KOPT-K1 (cell line): ENCODE data around the gene MICAL3.

Source experiments
- H3K27ac ChIP-seq: fragments of 200-600 bp; sonication (generic); 2 replicates; pipeline ENCODE4 v1.5.1; 2016; ENCODE audit warnings: antibody characterized with exemption, mild to moderate bottlenecking, low read depth, low read length; ENCODE audit not compliant: poor library complexity, severe bottlenecking
- H3K36me3 ChIP-seq: fragments of 200-600 bp; sonication (generic); 2 replicates; pipeline ENCODE4 v1.5.1; 2017; ENCODE audit warnings: antibody characterized with exemption, mild to moderate bottlenecking, low read length, moderate library complexity; ENCODE audit not compliant: insufficient read depth
- H3K9me3 ChIP-seq: fragments of 200-600 bp; sonication (generic); 2 replicates; pipeline ENCODE4 v1.5.1; 2017; ENCODE audit warnings: antibody characterized with exemption, low read length, mild to moderate bottlenecking; ENCODE audit not compliant: insufficient read depth, poor library complexity, severe bottlenecking

The MICAL3 gene

DNA sequence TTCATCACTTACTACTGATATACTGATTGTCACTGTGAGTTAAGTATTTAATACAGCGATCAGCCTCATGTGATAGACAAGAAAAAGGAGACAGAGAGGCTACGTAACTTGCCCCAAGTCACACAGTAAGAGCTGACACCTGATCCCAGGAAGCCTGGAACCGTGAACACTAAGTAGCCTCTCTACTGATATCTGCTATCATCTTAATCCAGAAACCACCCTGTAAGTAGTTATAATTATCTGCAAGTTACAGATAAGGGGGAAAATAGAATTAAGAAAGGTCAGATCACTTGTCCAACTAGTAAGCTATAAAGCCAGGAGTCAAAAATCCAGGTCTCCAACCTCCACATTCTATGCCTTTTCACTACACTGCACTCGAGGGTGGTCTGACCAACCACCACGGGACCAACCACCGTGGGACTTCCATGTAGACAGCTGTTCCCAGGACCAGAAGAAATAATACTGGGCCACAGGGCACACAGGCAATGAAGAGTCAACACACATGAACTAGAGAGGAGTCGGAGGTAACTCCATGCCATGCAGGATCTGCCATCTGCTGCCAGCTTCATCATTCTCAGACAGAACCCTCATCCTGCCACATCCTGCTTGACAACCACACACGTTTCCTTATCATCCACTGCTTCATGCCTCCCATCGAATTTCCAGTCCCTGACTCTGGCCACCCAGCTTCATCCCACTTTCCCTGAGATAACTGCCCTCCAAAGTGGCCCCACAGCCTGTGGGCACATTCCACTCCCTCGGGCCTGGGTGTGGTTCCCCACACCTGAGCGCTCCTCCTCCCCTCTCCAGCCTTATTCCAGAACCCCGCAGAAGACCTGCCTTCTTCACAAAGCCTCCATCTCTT lies 58.6 kb downstream of the MICAL3 start:
- no peaks in the 10 kb centered on the region for H3K36me3 ChIP-seq
- H3K27ac ChIP-seq: no peak overlapping the region
- no peaks in the 10 kb centered on the region for H3K9me3 ChIP-seq

DNA sequence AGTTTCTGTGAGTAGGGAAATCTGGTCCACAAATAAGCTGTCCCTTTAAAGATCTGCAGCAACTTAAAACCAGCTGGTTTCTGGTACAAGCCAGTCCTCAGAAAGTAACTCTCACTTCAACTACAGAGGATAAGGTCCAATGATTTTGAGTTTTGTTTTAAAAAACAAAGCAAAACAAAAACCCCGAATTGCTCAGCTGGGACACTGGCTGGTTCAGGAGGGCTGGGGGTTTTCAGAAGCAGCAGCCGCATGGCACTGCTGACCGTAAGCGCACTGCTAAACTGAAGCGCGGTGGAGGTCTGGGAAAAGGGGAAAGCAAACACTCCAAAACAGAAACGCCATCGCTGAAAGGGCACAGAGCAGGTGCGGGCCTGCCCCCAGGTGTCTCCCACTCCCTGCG lies 59.7 kb downstream of the MICAL3 start:
- Histone ChIP-seq H3K27ac (no peak overlapping the region), H3K36me3 (no peaks in the 10 kb centered on the region), H3K9me3 (no peaks in the 10 kb centered on the region)

DNA sequence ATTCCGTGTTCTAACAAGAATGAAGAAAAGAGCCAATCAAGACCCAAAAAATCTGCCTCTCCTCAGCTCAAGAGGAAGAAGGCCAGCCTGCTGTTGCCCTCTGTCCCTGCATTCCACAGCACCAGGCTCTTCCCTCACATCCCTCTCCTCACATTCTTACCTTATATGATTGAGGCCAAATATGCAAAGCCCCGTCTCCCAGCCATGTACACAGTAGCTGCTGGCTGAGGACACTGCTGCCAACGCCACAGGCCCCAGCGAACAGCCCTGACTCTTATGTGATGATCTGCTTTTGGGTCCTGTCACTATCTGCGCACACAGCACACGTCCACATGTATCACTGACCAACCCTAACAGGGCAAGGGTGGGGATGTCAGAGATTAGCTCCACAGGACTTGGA lies 60.2 kb downstream of the MICAL3 start:
- no peaks in the 10 kb centered on the region for H3K9me3 ChIP-seq
- no peaks in the 10 kb centered on the region for H3K36me3 ChIP-seq
- H3K27ac ChIP-seq: no peak overlapping the region

DNA sequence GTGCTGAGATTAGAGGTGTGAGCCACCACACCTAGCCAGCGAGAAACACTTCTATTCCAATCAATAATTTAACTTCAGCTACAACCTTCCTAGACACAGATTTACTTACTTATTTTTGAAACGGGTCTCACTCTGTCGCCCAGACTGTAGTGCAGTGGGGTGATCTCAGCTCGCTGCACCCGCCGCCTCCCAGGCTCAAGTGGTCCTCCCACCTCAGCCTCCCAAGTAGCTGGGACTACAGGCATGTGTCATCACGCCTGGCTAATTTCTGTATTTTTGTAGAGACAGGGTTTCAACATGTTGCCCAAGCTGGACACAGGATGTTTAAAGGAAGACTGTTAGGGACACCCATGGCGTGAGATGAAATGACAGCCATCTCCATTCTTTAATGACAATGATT lies 61.3 kb downstream of the MICAL3 start:
- no peaks in the 10 kb centered on the region for H3K9me3 ChIP-seq
- H3K27ac ChIP-seq: no peak overlapping the region
- H3K36me3 ChIP-seq: no peaks in the 10 kb centered on the region

DNA sequence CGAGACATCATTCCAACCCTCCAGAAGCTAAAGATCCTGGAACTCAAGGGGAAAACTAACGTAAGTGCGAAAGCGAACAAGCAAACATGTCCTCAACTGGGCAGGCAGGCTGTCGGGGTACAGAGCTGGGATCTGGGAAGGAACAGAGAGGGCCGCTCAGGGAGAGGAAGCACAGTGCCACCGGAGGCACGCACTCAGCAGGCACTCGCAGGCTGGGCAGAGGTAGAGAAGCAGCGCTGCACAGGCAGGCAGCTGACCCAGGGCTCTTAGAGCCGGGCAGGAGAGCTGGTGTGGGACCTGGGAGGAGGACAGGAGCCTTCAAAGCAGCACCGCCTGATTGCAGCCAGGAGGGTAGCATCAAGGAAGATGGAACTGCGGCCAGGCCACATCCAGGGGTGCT lies 62.2 kb downstream of the MICAL3 start:
- Histone ChIP-seq H3K36me3 (no peaks in the 10 kb centered on the region), H3K27ac (no peak overlapping the region), H3K9me3 (no peaks in the 10 kb centered on the region)

DNA sequence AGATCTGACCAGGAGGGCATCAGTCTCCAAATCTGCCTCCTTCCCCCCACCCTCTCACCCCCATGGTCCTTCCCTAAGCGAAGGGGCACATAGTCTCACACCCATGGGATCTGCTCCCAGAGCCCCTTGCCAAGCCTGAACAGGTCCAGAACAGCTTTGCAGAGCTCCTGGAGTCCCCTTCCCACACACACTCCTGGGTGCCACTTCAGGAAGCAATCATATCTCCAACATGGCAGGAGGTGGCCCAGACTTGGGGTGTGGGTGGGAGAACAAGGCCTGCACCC lies 63.0 kb downstream of the MICAL3 start:
- Histone ChIP-seq H3K27ac (no peak overlapping the region), H3K9me3 (no peaks in the 10 kb centered on the region), H3K36me3 (no peaks in the 10 kb centered on the region)

DNA sequence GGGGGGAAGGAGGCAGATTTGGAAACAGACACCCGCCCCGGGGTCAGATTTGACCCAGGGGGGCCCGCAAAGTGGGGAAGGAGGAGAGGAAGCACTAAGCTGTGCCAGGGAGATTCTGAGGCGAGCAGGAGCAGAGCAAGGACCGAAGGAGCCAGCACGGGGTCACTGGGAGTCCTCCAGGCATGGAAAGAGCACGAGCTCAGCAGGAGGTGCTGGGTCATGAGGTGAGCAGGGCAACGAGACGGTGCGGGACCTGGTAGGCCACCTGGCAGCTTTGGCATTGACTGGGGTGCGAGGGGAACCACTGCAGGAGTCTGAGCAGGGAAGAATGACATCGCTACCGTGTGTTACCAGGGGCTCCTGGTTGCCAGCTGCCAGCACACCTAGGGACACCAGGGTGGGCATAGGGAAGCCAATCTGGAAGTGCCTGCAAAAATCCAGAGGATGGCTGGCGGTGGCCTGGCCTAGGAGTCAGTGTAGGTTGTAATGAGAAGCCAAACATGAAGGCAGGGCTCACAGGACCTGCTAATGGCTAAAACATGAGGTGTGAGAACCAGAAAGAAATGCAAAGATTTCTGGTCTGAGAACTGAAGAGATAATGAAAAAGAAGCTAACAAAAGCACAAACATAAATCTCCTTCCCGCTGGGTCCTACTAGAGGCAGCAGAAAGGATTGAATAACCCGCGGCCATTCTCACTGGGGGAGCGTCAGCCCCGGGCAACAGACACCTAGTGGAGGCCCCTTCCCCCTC lies 63.5 kb downstream of the MICAL3 start:
- Histone ChIP-seq H3K36me3 (no peaks in the 10 kb centered on the region), H3K9me3 (no peaks in the 10 kb centered on the region), H3K27ac (no peak overlapping the region)

DNA sequence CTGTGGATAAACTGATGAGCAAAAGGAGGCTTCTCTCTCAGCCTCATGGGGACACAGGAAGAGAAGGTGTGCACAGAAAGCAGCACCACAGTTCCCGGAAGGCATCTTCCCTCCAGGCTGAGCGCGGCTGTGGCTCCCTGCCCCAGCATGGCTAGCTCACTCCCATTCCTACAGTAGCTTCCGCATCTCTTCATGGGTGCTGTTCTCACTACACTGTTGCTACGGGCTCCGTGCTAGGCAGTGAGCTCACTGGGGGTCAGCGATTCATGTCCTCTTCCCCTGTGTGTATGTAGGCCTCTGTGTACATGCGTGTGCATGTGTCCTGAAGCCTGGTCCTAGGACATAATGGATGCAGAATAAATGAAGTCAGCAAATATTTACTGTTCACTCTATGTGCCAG lies 64.3 kb downstream of the MICAL3 start:
- no peaks in the 10 kb centered on the region for H3K36me3 ChIP-seq
- H3K27ac ChIP-seq: no peak overlapping the region
- no peaks in the 10 kb centered on the region for H3K9me3 ChIP-seq

DNA sequence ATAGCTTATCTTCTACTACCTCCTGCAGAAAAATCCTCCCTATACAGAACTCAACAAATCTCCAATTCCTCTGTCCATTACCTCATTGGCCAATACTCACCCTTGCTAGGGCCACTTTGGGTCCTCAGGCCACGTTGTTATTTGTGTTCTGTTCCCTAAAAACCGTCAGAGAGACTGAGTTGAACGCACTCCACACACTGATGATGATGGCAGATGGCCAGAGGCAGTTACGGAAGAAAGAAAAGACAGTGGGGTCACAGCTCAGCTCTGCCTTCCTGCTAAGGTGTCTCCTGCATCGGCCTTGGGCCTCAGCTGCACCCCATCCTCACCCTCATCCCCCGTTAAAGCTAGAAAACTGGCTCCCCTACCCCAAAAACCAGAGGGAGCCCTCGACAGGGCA lies 66.2 kb downstream of the MICAL3 start:
- no peaks in the 10 kb centered on the region for H3K36me3 ChIP-seq
- H3K27ac ChIP-seq: no peak overlapping the region
- H3K9me3 ChIP-seq: no peaks in the 10 kb centered on the region

DNA sequence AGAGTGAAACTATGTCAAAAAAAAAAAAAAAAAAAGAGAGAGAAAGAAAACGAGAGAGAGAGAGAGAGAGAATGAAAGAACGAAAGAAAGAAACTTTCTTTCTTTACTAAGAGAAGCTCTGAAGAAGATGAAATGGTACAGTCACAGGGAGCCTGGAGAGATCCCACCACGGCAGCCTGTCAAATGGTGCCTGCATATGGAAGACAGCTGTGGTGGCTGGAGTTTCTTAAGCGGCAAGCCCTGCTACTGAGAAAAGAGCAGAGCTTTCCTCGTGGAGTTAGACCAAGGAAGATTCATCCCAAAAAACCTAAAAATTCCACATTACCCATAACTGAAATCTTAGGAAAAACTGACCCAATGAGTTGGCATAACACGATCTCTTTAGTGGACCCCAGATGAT lies 66.7 kb downstream of the MICAL3 start:
- H3K36me3 ChIP-seq: no peaks in the 10 kb centered on the region
- H3K27ac ChIP-seq: no peak overlapping the region
- H3K9me3 ChIP-seq: no peaks in the 10 kb centered on the region

DNA sequence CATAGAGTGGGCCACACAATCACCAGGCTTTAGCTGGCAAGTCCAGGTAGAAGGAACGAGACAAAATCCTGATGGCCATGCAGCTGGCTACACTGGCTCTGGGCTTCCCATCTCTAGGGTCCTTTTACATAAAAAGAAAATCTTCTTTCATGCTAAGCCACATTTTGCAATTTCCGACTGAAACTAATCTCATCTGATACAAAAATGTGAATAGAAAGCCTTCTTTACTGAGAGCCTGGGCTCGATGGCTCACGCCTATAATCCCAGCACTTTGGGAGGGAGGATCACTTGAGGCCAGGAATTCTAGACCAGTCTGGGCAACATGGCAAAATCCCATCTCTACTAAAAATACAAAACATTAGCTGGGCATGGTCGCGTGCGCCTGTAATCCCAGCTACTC lies 67.2 kb downstream of the MICAL3 start:
- no peaks in the 10 kb centered on the region for H3K9me3 ChIP-seq
- no peaks in the 10 kb centered on the region for H3K36me3 ChIP-seq
- no peak overlapping the region for H3K27ac ChIP-seq

DNA sequence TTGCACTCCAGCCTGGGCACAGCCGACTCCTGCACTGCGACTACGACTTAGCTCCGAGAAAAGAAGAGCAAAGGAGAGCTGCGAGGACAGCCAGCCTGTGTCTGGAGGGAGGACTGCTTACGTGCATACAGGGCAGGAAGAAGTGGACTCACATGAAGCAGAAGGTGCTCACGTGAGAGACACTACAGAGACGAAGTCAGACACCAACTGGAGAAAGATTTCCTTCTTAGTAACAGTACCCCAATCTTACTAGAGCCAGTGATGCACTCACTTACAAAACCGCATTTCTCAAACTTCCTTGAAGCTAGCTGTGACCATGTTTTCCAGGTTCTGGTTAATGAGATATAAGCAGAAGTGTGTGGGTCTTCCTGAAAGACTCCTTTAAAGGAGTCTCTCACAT lies 67.7 kb downstream of the MICAL3 start:
- H3K27ac ChIP-seq: no peak overlapping the region
- H3K9me3 ChIP-seq: no peaks in the 10 kb centered on the region
- H3K36me3 ChIP-seq: no peaks in the 10 kb centered on the region

DNA sequence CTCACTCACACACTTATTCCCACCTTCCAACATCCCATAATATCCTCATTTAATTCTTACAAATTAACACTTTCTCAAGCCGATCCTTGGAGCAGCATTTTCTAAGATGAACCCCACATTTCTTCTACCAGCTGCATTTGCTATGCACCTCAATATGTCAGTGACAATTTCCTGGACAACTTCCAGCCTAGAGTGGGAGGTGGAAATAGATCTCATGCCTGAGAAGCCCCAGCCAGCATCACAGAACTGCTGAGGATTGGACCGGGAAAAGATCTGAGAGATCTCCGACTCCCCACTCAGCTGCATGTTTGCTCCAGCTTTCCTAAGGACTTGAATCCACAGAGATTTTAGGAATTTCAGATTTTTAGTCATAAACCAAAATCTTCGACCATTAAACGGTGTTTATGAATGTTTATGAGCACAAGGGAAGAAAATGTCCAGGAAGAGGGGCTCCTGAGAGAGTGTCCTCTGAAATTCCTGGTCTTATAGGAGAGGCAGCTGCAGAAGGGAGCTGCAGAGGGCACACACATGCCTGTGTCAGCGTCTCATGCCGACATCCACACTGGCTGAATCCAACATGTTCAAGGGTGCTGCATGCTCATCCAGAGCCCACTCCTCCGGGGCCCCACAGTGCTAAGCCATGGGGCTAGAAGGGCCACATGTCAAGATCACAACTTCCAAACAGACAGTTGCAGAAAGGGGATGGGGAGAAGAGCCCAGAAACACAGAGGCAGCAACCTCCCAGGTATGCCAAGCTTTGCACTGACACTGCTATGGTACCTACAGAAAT lies 68.6 kb downstream of the MICAL3 start:
- H3K27ac ChIP-seq: no peak overlapping the region
- H3K9me3 ChIP-seq: no peaks in the 10 kb centered on the region
- no peaks in the 10 kb centered on the region for H3K36me3 ChIP-seq

DNA sequence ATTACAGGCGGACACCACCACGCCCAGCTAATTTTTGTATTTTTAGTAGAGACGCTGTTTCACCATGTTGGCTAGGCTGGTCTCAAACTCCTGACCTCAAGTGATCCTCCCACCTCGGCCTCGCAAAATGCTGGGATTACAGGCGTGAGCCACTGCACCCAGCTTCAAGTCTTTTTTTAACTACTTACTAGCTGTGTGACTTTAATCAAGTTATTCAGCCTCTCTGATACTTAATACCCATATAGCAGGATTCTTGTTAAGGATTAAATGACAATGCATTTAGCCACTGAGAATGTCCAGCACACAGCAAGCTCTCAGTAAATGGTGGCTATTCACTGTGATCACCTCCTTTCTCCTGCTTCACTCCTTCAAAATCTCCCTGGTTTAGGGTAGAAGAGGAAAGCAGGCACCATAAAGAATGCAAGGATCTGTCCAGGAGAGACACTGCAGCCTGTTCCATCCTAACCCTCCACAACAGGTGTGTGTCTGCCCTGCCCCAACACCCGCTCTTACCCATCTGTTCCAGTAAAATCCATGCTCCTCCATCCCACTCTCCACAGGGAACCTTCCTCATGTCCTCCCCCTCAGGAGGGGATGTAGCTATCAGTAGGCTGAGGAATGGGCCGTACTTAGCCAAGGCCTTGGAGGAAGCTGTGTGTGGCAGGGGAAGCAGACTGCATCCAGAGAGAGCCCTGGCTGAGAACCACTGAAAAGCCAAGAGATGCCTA lies 69.3 kb downstream of the MICAL3 start:
- Histone ChIP-seq H3K27ac (no peak overlapping the region), H3K36me3 (no peaks in the 10 kb centered on the region)

More for the DNA sequence above, 69.3 kb downstream of the MICAL3 start:
- no peaks in the 10 kb centered on the region for H3K9me3 ChIP-seq
